ENCODE data around the gene DBI.
"Not testable (repeated sequence)": the region's sequence is repeated elsewhere in the genome, so short reads cannot be mapped to it uniquely, and the experiment has no call there.

Gene DBI

GRCh38 chr2:119366161-119366648 lies 572 bp upstream of the DBI start:
- no peak for DNase-seq

- DNase-seq: no peak
Observed at GRCh38 chr2:119367472-119368099, 809 bp downstream of the DBI start.

GRCh38 chr2:119369845-119370244 lies 3.1 kb downstream of the DBI start:
- no peak for DNase-seq

DNA sequence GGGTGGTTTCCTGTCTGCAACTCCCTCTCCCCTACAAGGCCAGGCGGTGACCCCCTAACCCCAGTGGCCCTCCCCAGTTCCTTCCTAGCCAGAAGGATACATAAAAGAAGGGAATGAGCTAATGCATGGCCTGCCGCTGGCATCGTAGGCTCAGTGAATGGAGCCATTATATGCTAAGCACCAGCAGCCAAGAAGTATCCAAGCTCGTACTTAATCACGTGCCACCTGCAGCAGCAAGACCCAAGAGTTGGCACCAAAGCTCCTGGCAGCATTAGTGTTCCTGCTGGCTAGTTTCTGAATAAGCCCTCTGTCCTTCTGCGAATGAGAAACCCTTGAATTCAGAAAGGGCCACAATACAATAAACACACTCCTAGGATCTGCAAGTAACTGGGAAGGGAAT lies 4.3 kb downstream of the DBI start:
- no peak for DNase-seq

DNA sequence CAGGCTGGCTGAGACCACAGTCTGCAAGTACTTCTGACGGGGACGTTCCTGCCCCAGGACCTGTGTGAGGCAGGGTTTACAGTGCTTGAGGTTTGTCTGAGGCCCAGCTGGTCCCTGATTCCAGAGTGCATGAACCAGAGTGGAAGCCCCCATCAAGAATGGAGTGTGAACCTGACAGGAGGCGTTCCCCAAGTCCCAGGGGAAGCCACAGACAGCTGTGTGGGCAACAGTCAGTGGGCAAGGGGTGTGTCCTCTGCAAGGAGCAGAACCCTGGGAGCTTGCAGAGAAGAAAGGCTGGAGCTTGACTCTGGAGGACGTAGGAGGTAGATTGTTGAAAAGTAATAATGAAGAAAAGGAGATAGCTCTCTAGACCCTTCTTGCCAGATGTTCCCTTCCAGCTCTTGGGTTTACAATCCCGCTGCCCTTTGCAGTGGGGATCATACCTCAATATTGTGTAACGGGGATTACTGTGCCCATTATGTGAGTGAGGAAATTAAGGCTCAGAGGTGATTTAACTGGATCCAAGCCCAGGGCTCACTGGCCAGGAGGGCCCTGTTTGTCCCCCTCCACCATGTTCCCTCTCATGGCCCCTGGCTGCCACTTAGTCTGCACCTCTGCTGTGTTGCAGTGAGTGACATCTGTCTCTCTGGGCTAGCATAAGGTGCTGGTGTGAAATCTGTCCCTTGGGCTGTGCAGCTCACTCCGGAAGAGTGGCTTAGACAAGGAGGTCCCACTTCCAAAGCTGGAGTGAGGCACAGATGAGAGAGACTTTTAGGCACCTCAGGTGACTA lies 6.2 kb downstream of the DBI start:
- no peak for DNase-seq

DNA sequence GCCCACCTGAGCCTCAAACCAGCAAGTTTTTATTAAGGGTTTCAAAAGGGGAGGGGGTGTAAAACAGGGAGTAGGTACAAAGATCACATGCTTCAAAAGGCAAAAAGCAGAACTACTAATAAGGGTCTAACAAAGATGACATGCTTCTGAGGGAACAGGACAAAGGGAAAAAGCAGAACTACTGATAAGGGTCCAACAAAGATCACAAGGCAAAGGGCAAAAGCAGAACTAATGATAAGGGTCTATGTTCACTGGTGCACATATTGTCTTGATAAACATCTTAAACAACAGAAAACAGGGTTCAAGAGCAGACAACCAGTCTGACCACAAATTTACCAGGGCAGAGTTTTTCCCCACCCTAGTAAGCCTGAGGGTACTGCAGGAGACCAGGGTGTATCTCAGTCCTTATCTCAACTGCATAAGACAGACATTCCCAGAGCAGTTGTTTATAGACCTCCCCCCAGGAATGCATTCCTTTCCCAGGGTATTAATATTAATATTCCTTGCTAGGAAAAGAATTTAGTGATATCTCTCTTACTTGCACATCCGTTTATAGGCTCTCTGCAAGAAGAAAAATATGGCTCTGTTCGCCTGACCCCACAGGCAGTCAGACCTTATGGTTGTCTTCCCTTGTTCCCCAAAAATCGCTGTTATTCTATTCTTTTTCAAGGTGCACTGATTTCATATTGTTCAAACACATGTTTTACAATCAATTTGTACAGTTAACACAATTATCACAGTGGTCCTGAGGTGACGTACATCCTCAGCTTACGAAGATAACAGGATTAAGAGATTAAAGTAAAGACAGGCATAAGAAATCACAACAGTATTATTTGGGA lies 7.3 kb downstream of the DBI start:
- not testable (repeated sequence) for DNase-seq

DNA sequence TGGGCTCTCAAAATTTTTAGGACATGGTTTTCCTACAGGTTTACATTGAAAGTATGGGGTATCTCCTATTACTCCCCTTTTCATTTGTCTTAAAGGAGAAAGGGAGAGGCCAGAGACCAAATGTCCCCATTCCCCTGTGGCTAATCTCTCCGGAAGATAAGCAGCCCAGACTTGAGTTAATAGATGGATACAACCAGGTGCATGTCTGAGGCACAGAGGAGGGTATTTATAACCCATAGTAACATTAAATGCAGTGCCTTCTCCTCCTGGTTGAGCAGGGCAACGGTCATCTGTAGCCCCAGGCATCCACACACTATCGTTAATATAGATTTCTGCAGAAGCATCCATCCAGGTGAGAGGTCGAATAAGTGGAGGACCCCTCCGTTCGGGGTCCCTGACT lies 9.6 kb downstream of the DBI start:
- not testable (repeated sequence) for DNase-seq

DNA sequence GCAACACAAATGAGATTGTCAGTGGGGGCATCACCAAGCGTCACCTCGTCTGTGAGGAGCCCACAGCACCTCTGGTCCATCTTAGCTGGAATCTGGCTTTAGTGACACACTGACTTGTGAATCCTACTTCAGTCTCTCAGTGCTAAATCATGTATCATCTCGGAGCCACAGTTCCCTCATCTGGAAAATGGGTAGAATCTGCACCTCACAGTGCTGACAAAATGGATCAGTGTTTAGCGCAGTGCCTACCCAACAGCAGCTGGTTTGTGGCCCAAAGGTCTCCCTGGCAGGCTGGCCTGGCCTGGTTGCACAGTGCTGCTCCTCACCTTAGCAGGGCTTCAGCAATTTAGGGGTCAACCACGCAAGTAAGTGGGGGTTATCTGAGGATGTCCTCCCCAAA lies 10.0 kb downstream of the DBI start:
- DNase-seq: no peak

DNA sequence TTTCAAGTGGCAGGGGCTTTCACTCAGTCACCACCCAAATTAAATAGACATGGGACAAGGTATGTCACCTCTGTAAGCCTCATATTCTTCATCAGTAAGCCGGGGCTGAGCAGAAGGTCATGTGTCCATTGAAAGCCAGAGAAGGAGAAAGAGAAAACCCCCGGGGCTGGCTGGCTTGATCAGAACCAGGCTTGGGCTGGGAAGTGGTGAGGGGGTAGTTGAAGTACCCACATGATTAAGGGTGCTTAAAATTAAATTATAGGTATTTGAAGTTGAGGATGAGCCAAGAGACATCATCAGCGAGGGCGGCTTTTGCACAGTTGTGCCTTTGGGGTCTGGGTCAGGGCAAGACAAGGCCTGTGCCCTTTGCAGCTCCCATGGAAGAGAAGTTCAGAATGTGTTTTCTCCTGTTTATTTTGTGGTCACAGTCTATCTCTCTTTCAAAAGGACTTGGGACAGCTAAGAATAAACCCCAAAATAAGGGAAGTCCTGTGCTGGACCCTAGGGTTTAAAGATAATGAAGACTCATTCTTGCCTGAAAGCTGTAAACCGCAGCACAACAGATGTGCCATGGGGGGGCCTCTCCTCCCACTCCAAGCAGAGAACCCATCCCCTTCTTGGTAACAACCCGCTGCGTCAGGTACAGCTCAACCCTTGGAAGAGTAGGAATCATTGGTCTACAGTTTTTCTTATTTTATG lies 10.7 kb downstream of the DBI start:
- DNase-seq: no peak

DNA sequence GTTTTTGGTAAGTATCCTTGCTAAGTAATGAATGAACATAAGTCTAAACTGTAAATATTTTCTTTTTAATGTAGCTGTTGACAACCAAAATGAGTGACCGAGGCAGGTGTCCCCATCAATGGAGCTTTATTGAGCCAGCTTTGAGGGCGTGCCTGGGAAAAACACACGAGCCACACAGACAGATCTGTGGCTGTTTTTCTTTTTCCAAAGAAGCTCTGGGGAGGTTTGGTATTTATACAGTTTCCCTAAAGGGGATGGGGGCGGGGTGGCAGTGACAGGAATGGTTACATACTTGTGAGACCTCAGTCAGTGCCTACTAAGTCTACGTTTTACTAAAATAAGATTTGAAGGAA lies 11.2 kb downstream of the DBI start:
- no peak for DNase-seq

DNA sequence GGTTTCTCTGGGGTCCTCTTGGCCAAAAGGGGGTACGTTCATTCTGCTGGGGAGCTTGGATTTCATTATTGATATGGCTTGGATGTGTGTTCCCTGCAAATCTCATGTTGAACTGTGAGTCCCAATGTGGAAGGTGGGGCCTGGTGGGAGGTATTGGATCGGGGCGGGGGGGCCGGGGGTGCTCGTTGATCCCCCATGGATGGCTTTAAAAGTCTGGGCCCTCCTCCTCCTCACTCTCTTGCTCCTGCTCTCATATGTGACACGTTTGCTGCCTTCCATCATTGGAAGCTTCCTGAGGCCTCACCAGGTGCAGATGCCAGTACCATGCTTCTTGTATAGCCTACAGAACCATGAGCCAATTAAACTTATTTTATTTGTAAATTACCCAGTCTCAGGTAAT lies 11.8 kb downstream of the DBI start:
- DNase-seq: no peak

- no peak for DNase-seq
Observed at GRCh38 chr2:119383410-119384140, 16.8 kb downstream of the DBI start.

DNA sequence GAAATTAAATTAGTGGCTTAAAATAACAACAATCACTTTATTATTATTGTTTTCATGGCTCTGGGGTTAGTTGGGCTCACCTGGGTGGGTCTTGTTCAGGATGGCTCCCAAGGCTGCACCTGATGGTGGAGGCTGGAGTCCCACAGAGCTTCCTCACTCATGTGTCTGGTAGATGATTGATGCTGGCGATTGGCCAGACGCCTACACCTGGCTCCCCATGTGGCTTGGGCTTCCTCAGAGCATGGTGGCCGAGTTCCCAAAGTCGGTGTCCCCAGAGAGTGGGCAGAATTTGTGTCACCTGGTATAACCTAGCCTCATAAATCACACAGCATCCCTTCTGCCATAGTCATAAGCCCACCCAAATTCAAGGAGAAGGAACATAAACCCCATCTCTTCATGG lies 18.2 kb downstream of the DBI start:
- no peak for DNase-seq

DNA sequence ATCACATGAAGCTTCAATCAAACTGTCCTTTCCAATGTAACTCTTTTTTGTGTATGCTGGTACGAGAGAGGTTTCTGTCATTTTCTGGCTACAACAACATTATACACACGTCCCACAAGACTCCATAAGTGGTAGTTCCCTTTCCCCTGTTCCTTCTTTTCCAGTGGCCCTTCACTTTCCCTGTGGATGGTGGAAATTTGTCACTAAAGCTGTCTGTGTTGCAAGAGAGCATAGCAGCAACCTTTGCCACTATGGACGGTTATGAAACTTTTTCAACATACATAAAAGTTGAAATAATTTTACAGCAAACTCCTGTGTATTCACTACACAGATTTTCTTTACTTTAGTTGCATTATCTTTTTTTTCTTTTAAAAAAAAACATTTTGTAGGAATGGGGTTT lies 18.7 kb downstream of the DBI start:
- no peak for DNase-seq

DNA sequence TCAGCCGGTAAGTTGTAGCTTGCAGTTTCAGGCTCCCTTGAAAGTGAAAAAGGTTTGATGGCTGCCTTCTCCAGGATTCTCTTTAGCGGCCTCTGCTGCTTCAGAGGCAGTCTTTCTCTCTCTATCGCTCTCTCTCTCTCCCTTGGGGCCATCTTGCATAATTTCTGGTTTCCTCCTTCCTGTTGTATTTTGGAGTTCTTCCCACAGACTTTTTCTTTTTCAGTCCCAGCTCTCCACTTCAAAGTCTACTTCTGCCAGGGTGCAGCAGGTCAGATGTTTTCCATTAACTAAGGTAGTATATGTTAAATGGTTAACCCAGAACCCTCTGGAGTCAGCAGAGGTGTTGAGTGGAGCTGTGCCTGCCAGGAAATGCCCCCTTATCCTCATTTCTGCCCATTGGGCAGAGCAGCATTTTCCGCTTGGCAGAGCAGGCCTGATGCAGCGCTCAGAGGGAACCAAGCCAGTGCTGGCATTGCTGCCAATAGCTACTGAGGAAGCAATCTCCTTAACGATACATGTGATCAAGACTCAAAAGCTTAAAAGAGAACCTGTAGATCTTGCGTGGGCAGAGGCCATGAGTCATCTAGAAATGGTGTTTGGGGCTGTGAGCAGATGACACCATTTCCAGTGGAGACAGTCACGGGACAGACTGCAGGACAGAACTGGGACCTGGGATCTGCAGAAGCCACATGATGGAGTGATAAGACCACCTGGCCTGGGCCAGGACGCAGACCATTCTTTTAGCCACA lies 20.8 kb downstream of the DBI start:
- DNase-seq: no peak

DNA sequence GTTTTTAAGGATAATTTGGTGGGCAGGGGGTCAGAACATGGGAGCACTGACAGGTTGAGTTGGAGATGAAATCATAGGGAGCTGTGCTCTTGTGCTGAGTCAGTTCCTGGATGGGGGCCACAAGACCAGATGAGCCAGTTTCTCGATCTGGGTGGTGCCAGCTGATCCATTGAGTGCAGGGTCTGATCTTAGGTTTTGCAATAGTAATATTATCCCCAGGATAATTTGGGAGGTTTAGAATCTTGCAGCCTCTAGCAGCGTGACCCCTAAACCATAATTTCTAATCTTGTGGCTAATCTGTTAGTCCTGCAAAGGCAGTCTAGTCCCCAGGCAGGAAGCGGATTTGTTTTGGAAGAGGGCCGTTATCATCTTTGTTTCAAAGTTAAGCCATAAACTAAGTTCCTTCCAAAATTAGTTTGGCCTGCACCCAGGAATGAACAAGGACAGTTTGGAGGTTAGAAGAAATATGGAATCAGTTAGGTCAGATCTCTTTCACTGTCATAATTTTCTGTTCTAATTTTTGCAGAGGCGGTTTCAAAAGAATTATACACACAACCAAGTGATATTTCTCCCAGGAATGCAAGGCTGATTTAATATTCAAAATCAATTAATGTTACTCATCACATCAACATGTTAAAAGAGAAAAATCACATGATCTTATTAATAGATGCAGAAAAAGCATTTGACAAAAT lies 23.0 kb downstream of the DBI start:
- DNase-seq: no peak

- no peak for DNase-seq
Observed at GRCh38 chr2:119393971-119394748, 27.4 kb downstream of the DBI start.

- no peak for DNase-seq
Observed at GRCh38 chr2:119397196-119397595, 30.4 kb downstream of the DBI start.

DNA sequence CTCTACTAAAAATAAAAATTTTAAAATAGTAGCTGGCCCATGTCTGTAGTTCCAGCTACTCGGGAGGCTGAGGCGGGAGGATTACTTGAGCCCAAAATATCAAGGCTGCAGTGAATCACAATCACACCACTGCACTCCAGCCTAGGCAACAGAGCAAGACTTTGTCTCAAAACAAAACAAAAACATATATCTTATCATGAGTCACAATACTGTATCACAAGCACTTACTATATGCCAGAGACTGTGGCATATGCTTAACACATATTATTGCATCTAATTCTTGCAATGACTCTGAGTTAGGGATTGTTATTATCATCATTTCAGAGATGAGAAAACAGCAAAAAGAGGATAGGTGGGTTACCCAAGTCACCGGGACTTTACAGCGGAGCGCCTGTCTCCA lies 35.3 kb downstream of the DBI start:
- no peak for DNase-seq
